DND-41 (cell line): ENCODE data around the gene MAP2K4.

Source experiments
- ATAC-seq: fragments of 200-7000 bp; cut with Tn5 transposase; 3 replicates; pipeline ENCODE4 v1.9.1; 2021; ENCODE audit warnings: low read depth; ENCODE audit not compliant: insufficient read depth
- DNase-seq: peaks from one replicate; pipeline ENCODE4 v3.0.0-alpha.2; 2020
- H2AFZ ChIP-seq: 2 replicates; pipeline ENCODE4 v1.6.0; 2012; ENCODE audit warnings: low read depth, low read length
- H3K27ac ChIP-seq: 2 replicates; pipeline ENCODE4 v1.5.1; 2012; ENCODE audit warnings: low read length, inconsistent platforms
- H3K27me3 ChIP-seq: fragments of 200-600 bp; sonication (generic); 2 replicates; pipeline ENCODE4 v1.6.0; 2012; ENCODE audit warnings: low read length, mild to moderate bottlenecking, inconsistent platforms; ENCODE audit not compliant: insufficient read depth, poor library complexity
- H3K36me3 ChIP-seq: 2 replicates; pipeline ENCODE4 v1.5.1; 2012; ENCODE audit warnings: low read length, inconsistent platforms; ENCODE audit not compliant: insufficient read depth
- H3K4me1 ChIP-seq: 2 replicates; pipeline ENCODE4 v1.5.1; 2012; ENCODE audit warnings: mild to moderate bottlenecking, low read length; ENCODE audit not compliant: insufficient read depth
- H3K4me2 ChIP-seq: 2 replicates; pipeline ENCODE4 v1.6.0; 2012; ENCODE audit warnings: mild to moderate bottlenecking, moderate library complexity, low read length, inconsistent platforms; ENCODE audit not compliant: insufficient read depth
- H3K4me3 ChIP-seq, 2 experiments: fragments of 200-600 bp in 1 of 2; shearing (Covaris generic) in 1 of 2; 2 replicates each; pipeline ENCODE4 v1.5.1; 2012 to 2016; ENCODE audit warnings: inconsistent platforms in 2 of 2, low read length in 2 of 2, mild to moderate bottlenecking in 2 of 2, low read depth in 1 of 2, moderate library complexity in 1 of 2
- H3K79me2 ChIP-seq: 2 replicates; pipeline ENCODE4 v1.6.0; 2012; ENCODE audit warnings: low read length, inconsistent platforms; ENCODE audit not compliant: insufficient read depth
- H3K9ac ChIP-seq: 2 replicates; pipeline ENCODE4 v1.6.0; 2012; ENCODE audit warnings: low read depth, mild to moderate bottlenecking, inconsistent platforms, low read length, moderate library complexity
- H3K9me3 ChIP-seq: 2 replicates; pipeline ENCODE4 v1.5.1; 2012; ENCODE audit warnings: low read length, moderate library complexity, mild to moderate bottlenecking, inconsistent platforms; ENCODE audit not compliant: insufficient read depth, severe bottlenecking
- H4K20me1 ChIP-seq: 2 replicates; pipeline ENCODE4 v1.6.0; 2012; ENCODE audit warnings: low read length; ENCODE audit not compliant: insufficient read depth
- EZH2 ChIP-seq: IDR thresholded peaks from 3 replicates; pipeline ENCODE4 v1.6.1; 2012; ENCODE audit warnings: borderline replicate concordance, low read depth, mild to moderate bottlenecking, moderate library complexity, low read length, inconsistent platforms; ENCODE audit not compliant: severe bottlenecking
- TF ChIP-seq, protein P1 (sequence below): IDR thresholded peaks from 2 replicates; pipeline ENCODE4 v1.5.1; 2012; ENCODE audit warnings: borderline replicate concordance, low read length, moderate library complexity, mild to moderate bottlenecking; ENCODE audit not compliant: poor library complexity, severe bottlenecking; ENCODE audit errors: extremely low read depth

MAP2K4 gene

DNA sequence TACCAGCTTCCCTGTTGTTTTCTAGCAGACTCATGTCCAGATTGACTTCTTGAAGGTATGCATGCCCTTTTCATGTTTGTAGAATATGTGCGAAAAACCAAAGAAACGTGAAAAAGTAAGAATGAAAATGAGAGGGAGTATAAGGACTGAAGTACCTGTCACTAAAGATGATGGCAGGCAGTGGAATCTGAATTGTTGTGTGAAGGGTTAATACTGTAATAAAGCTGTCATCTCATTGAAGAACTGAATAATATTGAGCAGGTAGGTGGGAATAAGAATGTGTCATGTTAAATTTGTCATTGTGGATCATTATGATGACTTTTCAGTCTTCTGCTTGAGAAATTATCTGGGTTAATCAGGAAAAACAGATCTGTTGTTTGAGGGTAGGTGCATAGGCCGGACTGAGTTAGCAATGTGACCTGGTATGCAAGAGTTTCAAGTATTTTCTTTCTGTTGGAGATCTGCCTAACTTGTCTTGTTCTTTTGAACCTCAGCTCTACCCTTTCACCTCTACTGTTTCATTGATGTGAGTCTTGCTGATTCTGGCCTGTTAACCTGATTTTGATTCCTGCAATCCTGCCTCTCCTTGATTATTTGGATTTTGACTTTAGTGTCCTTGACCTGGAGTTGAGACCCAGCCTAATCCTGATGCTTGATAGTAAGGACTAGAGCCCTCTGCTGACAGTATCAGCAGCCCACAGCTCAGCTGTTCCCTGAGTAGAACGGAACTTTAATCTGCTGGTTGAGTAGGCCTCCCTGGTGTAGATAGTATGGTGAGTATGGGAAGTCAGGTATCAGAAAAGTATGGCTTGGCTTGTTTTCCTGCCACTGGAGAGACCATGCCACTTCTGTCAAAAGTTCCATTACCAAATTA lies 64.6 kb downstream of the MAP2K4 start:
- H3K4me3 ChIP-seq: no peak overlapping the region
- no peak for DNase-seq
- no peak overlapping the region for H3K4me2 ChIP-seq
- no peak overlapping the region for H3K27ac ChIP-seq
- no peak for ATAC-seq
- peaks cover 13% of the 10 kb centered on the region; the same call in 1 of the 2 replicates for H3K36me3 ChIP-seq
- no peaks in the 10 kb centered on the region; the same call in 1 of the 2 replicates for H4K20me1 ChIP-seq
- no peak overlapping the region for H2AFZ ChIP-seq
- no peak overlapping the region for H3K9ac ChIP-seq
- no peaks in the 10 kb centered on the region for H3K9me3 ChIP-seq
- H3K27me3 ChIP-seq: no peaks in the 10 kb centered on the region
- peaks cover 4% of the 10 kb centered on the region for H3K79me2 ChIP-seq
- TF ChIP-seq, protein P1, sequence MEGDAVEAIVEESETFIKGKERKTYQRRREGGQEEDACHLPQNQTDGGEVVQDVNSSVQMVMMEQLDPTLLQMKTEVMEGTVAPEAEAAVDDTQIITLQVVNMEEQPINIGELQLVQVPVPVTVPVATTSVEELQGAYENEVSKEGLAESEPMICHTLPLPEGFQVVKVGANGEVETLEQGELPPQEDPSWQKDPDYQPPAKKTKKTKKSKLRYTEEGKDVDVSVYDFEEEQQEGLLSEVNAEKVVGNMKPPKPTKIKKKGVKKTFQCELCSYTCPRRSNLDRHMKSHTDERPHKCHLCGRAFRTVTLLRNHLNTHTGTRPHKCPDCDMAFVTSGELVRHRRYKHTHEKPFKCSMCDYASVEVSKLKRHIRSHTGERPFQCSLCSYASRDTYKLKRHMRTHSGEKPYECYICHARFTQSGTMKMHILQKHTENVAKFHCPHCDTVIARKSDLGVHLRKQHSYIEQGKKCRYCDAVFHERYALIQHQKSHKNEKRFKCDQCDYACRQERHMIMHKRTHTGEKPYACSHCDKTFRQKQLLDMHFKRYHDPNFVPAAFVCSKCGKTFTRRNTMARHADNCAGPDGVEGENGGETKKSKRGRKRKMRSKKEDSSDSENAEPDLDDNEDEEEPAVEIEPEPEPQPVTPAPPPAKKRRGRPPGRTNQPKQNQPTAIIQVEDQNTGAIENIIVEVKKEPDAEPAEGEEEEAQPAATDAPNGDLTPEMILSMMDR: no peak
- no peak for TF ChIP-seq EZH2
- no peaks in the 10 kb centered on the region for H3K4me1 ChIP-seq

DNA sequence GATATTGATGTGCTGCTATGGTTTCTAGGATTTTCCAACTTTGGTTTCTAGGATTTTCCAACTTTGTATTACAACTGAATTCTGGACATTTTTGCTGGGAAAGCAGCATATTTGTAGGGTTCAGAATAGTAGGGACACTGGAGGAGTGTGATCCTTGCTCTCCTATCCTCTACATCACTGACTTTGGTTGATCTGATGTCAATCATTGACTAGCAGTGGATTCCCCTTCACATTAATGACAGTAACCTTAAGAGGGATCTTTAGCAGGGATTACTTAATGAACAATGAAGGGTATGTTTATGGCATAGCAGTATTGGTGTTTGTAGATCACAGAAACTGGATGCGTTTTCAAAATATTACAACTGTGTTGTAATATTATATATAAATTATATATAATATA lies 67.4 kb downstream of the MAP2K4 start:
- DNase-seq (no peak), ATAC-seq (no peak)
- no peak overlapping the region for H2AFZ ChIP-seq
- H3K4me2 ChIP-seq: no peak overlapping the region
- no peak for TF ChIP-seq EZH2
- TF ChIP-seq, protein P1: no peak
- no peaks in the 10 kb centered on the region for H3K9me3 ChIP-seq
- no peak overlapping the region for H3K4me3 ChIP-seq
- no peaks in the 10 kb centered on the region; the same call in 1 of the 2 replicates for H4K20me1 ChIP-seq
- H3K27me3 ChIP-seq: no peaks in the 10 kb centered on the region
- no peak overlapping the region for H3K9ac ChIP-seq
- no peak overlapping the region for H3K27ac ChIP-seq
- H3K36me3 ChIP-seq: 0 out of 2 replicates have a peak, but pooled peaks cover 3% of the 10 kb centered on the region
- no peaks in the 10 kb centered on the region for H3K4me1 ChIP-seq
- peaks cover 4% of the 10 kb centered on the region for H3K79me2 ChIP-seq

DNA sequence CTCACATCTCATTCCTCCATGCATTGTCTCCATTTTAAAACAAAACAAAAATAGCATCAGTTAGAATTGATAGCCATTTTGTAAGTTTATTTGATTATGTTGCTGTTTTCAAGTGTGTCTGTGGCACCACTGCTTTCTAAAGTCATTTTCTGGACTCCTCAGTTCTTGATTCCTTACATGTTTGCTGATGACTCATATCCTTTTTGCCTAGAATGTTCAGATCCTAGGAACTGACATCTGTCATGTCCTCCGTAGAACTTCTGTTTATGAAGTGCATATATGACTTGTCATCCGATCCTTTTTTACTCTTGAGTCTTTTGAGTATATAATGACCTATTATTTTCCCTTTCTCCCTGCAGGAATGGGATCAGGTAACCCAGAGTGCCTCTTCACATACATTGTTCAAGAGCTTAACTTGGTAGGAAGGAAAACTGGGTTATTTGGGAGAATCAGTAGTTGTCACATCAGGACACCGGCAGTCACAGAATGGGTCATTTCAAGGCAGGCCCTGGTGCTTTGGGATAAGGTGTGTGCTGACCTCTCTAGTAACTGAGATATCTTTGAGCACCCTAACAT lies 69.2 kb downstream of the MAP2K4 start:
- Histone ChIP-seq H3K4me1 (no peaks in the 10 kb centered on the region), H3K9me3 (no peaks in the 10 kb centered on the region), H3K4me3 (no peak overlapping the region), H2AFZ (no peak overlapping the region), H3K27me3 (no peaks in the 10 kb centered on the region), H4K20me1 (no peaks in the 10 kb centered on the region; the same call in 1 of the 2 replicates), H3K27ac (no peak overlapping the region), H3K79me2 (peaks cover 4% of the 10 kb centered on the region), H3K36me3 (0 out of 2 replicates have a peak, but pooled peaks cover 3% of the 10 kb centered on the region), H3K9ac (no peak overlapping the region), H3K4me2 (no peak overlapping the region)
- no peak for TF ChIP-seq EZH2
- TF ChIP-seq, protein P1: no peak
- DNase-seq: no peak
- ATAC-seq: no peak
